HG02884 (cell line): ENCODE measurements around the gene POC1A.

Experiments
- ATAC-seq: cut with Tn5 transposase; IDR thresholded peaks from one replicate; pipeline ENCODE4 v1.9.1; 2021; ENCODE audit warnings: mild to moderate bottlenecking, moderate library complexity; ENCODE audit not compliant: unreplicated experiment

Gene POC1A

GRCh38 chr3:52070724-52071621, 83.2 kb downstream of the POC1A start:
- ATAC-seq = no peak

- no peak for ATAC-seq
These were observed 84.4 kb downstream of the POC1A start for GRCh38 chr3:52069855-52070254.

- ATAC-seq = no peak
These were observed 85.1 kb downstream of the POC1A start for GRCh38 chr3:52069135-52069534.

GRCh38 chr3:52068730-52069129, 85.5 kb downstream of the POC1A start:
- ATAC-seq = no peak

GRCh38 chr3:52068055-52068571, 86.1 kb downstream of the POC1A start:
- ATAC-seq = no peak

GRCh38 chr3:52067526-52067925, 86.7 kb downstream of the POC1A start:
- no peak for ATAC-seq

- no peak for ATAC-seq
These were observed 87.2 kb downstream of the POC1A start for GRCh38 chr3:52067046-52067445.

- ATAC-seq = no peak
These were observed 88.9 kb downstream of the POC1A start for GRCh38 chr3:52065264-52065756.

- ATAC-seq = no peak
These were observed 89.7 kb downstream of the POC1A start for GRCh38 chr3:52064561-52064960.

GRCh38 chr3:52063026-52063723, 91.0 kb downstream of the POC1A start:
- ATAC-seq = no peak

GRCh38 chr3:52062505-52062904, 91.7 kb downstream of the POC1A start:
- ATAC-seq = no peak

GRCh38 chr3:52061121-52061910, 92.9 kb downstream of the POC1A start:
- ATAC-seq = no peak

- no peak for ATAC-seq
These were observed 94.4 kb downstream of the POC1A start for GRCh38 chr3:52059781-52060180.

- ATAC-seq = no peak
These were observed 96.3 kb downstream of the POC1A start for GRCh38 chr3:52057812-52058495.

- peak; percentile 77 for ATAC-seq
These were observed 97.0 kb downstream of the POC1A start for GRCh38 chr3:52056968-52057811.

- peak; percentile 20 for ATAC-seq
These were observed 97.7 kb downstream of the POC1A start, which contains the start of gene DUSP7 for GRCh38 chr3:52056521-52056967. DUSP7 (minus strand) TSS chr3:52056571; CDS start chr3:52056366, 205 bp downstream.

- ATAC-seq = no peak
These were observed 98.5 kb downstream of the POC1A start for GRCh38 chr3:52055537-52056351.
